Psoas muscle (tissue), 8 donors: Measurements from ENCODE around the gene NEURL1B. TPM values are rescaled to one million over a fixed set of nuclear protein-coding genes. Genes with fewer than 3 reads are reported as not detected.
A peak's percentile ranks its signal among the peaks of the same experiment; 100 is the strongest.

Source experiments
- ATAC-seq, 4 donors: fragments of 200-7000 bp; cut with Tn5 transposase; one replicate each; pipeline ENCODE4 v1.9.1; 2020; ENCODE audit warnings: moderate library complexity in 3 of 4, mild to moderate bottlenecking in 2 of 4
- DNase-seq, 2 donors: peaks; one replicate each; pipeline ENCODE4 v3.0.0-alpha.2; 2020
- H3K27ac ChIP-seq: fragments of 200-600 bp; one replicate; pipeline ENCODE4 v1.8.0; 2022
- H3K27me3 ChIP-seq, 3 donors: fragments of 200-600 bp in 1 of 3; one replicate each; pipeline versions ENCODE4 v1.6.1 to v1.8.0; 2013 to 2022; ENCODE audit warnings: low read length in 2 of 3, mild to moderate bottlenecking in 2 of 3, moderate library complexity in 1 of 3; ENCODE audit not compliant: insufficient read depth in 3 of 3
- H3K36me3 ChIP-seq, 2 donors: fragments of 200-600 bp in 1 of 2; one replicate each; pipeline versions ENCODE4 v1.6.1 to v1.8.0; 2013 to 2022; ENCODE audit warnings: low read depth in 1 of 2, mild to moderate bottlenecking in 1 of 2, moderate library complexity in 1 of 2; ENCODE audit not compliant: insufficient read depth in 1 of 2
- H3K4me1 ChIP-seq: fragments of 200-600 bp; one replicate; pipeline ENCODE4 v1.8.0; 2022
- H3K4me3 ChIP-seq: fragments of 200-600 bp; one replicate; pipeline ENCODE4 v1.8.0; 2022; ENCODE audit warnings: mild to moderate bottlenecking
- H3K9me3 ChIP-seq: fragments of 200-600 bp; one replicate; pipeline ENCODE4 v1.8.0; 2022
- CTCF ChIP-seq: fragments of 200-600 bp; IDR thresholded peaks from one replicate; pipeline ENCODE4 v1.8.0; 2022; ENCODE audit warnings: antibody characterized with exemption
- WGBS, 3 donors: extraction: QIAGEN DNeasy Blood & Tissue Kit; methylation state at CpG; one replicate each; pipeline versions ENCODE4 v1.1.6 to v1.1.7; 2013; 5-methylcytosine and 5-hydroxymethylcytosine counted together
- intact Hi-C, 2 donors: fragments of 100-400 bp; cut with DNase I; formaldehyde crosslinking; loops; one replicate each; pipeline versions ENCODE4 v1.11.0 to v1.14.2; 2022
- polyA plus RNA-seq, 3 donors: library from polyadenylated mRNA; stranded (reverse); fragments of 200-250 nt; gene quantifications; one replicate each; pipeline ENCODE4 v1.2.3, GENCODE V29; 2013
- total RNA-seq, 4 donors: library from RNA; stranded (reverse); fragmentation: NEBNext Ultra II Directional in 2 of 4; extraction: Animal tissue kit (Norgen Biotek cat#: 25700) in 2 of 4; gene quantifications; one replicate each; pipeline versions ENCODE4 v1.2.1 to v1.2.4, GENCODE V29; 2021 to 2023
- donor health status: healthy with polysubstance abuse.
- donor health status: DM: no; HTN: no; CAD: no; lungs with moderate emphysema.
- donor health status: Bipolar disorder and iron deficiency.
- donor health status: healthy.
- donor health status: DM: yes; HTN: yes; CAD: no.
- donor health status: DM: no; HTN: no; CAD: no.
- donor health status: DM: no; HTN: no; CAD: no.
- donor health status: DM: yes; HTN: yes; CAD: no.

The NEURL1B gene
- total and polyA plus RNA-seq, 7 donors, result 8.0 to 20.4 (median 13.7) TPM

DNA sequence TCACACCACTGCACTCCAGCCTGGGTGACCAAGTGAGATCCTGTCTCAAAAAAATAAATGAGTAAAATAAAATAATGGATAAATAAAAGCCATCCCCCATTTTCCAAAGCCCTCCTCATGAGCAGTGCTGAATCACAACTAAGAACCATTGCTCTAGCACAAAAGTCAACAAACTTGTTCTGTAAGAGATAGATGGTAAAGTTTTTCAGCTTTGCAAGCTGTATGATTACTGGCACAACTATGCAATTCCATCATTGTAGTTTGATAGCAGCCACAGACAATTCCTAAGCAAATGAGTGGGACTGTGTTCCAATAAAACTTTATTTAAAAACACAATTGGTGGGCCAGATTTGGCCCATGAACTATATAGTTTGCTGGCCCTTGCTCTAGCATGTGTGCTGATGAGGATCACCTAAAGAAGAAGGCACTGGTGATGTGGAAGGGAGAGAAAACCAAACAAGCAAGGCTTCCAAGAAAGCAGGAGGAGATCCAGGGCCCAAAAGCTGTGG lies 64.6 kb downstream of the NEURL1B start:
- DNase-seq, result no peak
- Histone ChIP-seq H3K4me3 (no peak overlapping the region), H3K27ac (no peak overlapping the region), H3K4me1 (no peaks in the 10 kb centered on the region), H3K9me3 (no peaks in the 10 kb centered on the region), H3K27me3 (peaks cover 0 to 4% (median 0%) of the 10 kb centered on the region in 3 donors), H3K36me3 (no peaks in the 10 kb centered on the region)
- intact Hi-C loops, result no loop called here
- no peak for TF ChIP-seq CTCF
- no peak for ATAC-seq

DNA sequence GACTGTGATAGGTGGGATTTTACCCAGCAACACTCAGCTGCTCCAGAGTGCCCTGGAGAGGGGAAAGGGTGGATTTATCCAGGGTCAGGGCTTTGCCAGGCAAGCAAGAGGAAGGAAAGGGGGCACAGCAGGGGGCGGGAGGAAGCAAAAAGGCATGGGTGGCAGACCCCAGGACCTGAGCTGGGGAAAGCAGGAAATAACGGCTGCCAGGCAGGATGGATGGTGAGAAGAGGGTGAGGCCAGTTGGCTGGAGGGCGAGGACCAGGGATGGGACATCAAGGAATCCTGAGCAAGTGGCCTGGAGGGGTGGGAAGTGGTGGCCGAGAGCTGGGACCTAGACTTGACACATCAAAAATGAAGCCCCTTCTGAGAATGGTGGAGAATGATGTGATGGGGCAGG lies 65.7 kb downstream of the NEURL1B start:
- Histone ChIP-seq H3K4me1 (no peaks in the 10 kb centered on the region), H3K36me3 (no peaks in the 10 kb centered on the region), H3K4me3 (no peak overlapping the region), H3K27ac (no peak overlapping the region), H3K27me3 (peaks cover 0 to 4% (median 0%) of the 10 kb centered on the region in 3 donors), H3K9me3 (no peaks in the 10 kb centered on the region)
- ATAC-seq (no peak), DNase-seq (no peak)
- intact Hi-C loops, result no loop called here
- no peak for TF ChIP-seq CTCF
- 58 to 68% (median 59%) methylated on average over 4 of the region's 4 CpGs for WGBS, 3 donors

GRCh38 chr5:172707285-172708182 lies 66.5 kb downstream of the NEURL1B start:
- peak; percentile 36 to 68 (median 51) for ATAC-seq
- WGBS, 3 donors, result 51 to 58% (median 53%) methylated on average over 16 to 18 of the region's 18 CpGs

DNA sequence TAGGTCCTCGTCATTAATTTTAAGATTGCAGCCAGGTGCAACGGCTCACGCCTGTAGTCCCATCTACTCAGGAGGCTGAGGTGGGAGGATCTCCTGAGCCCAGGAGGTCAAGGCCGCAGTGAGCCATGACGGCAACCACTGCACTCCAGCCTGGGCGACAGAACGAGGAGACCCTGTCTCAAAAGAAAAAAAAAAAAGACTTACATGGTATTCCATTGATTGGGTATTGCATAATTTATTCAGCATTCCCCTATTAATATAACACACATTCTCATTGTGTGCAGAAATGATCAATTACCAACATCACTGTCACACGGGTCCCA lies 67.1 kb downstream of the NEURL1B start:
- Histone ChIP-seq H3K9me3 (no peaks in the 10 kb centered on the region), H3K4me1 (no peaks in the 10 kb centered on the region), H3K27ac (no peak overlapping the region), H3K27me3 (peaks cover 0 to 4% (median 0%) of the 10 kb centered on the region in 3 donors), H3K4me3 (no peak overlapping the region), H3K36me3 (no peaks in the 10 kb centered on the region)
- no peak for TF ChIP-seq CTCF
- ATAC-seq (no peak), DNase-seq (no peak)
- 75 to 80% (median 79%) methylated on average over 8 of the region's 8 CpGs for WGBS, 3 donors
- intact Hi-C loops, result no loop called here

More at GRCh38 chr5:172707285-172708182, 66.5 kb downstream of the NEURL1B start:
- Histone ChIP-seq H3K4me1 (no peaks in the 10 kb centered on the region), H3K36me3 (no peaks in the 10 kb centered on the region), H3K27me3 (peaks cover 0 to 4% (median 0%) of the 10 kb centered on the region in 3 donors), H3K27ac (no peak overlapping the region), H3K4me3 (no peak overlapping the region), H3K9me3 (no peaks in the 10 kb centered on the region)
- intact Hi-C loops, result no loop called here
- peak; percentile 12 for TF ChIP-seq CTCF
- DNase-seq, result peak in 1 of 2 donors; percentile 64
